SIG-M5 treated with dmso at 0.1 percent for 504 hours (cell line): ENCODE data around the gene GABBR2.

Experiments
- DNase-seq: peaks from one replicate; lab custom pipeline; 2025; ENCODE audit not compliant: unreplicated experiment; lab: John Stamatoyannopoulos, UW

Gene GABBR2

DNA sequence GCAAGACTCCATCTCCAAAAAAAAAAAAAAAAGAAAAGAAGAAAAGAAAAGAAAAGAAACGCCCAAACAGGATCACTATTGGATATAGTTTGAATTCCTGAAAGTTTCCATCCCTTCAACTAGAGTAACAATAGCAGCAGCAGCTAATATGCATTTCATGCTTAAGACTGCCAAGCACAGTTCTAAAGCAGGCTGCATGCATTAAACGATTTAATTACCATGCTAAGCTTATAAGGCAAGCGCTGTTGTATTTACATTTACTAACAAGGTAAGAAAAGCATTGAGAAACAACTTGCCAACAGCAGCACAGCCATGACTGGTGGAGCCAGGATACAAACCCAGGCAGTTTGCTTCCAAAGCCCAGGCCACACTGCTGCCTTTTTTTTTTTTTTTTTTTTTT, 466.3 kb downstream of the GABBR2 start:
- DNase-seq, result no peak

DNA sequence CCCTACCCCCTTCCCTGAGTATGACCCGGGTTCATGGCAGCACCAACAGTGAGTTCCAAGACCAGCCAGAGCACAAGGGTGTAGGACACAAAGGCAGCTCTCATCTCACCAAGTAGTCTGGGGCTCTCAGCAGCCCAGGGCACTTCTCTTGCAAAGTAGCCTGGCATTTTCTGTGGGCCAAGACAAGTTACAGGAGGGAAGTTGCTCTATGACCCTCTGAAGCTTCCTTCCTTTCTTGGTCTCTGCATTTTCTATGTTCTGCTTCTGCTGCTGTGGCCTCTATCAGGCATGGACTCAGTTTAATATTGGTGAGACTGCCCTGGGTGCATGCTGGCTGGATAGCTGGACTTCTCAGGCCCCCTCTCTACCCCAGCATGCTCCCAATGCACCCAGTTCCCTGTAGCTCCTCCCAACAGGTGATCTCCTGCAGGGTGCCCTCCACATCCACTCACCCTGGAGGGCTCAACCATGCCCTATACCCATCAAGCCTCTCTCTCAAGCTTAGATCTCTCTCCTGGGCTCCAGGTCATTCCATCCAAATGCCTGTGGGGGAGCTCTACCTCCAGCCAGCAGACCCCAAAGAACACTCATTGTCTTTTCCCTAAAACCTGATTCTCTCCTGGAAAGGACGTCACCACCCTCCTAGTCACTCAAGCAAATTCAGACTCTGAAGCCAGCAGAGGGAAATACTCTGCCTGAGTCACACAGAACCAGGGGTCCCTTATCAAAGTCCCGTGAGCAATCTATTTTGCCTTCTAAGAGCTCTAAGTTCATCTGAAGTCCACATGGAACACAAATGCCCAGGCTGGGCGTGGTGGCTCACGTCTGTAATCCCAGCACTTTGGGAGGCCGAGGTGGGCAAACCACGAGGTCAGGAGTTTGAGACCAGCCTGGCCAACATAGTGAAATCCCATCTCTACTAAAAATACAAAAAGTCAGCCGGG, 467.1 kb downstream of the GABBR2 start:
- no peak for DNase-seq

DNA sequence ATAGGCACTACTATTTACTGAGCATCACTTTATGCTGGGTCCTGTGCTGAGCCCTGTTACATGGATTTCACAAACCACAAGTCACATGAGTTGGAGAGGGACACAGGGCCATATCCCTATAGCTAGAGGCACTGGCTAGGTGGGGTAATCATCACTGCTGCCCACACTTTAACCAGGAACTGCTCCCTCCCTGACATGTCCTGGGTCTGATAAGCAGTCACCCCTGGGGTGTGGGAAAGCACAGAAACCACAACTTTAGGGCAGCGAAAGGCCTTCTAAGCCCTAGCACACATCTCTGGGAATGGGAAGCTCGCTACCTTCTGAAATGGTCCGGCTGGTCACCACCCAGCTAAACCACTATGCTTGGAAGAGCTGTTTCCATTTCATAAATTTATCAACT, 468.3 kb downstream of the GABBR2 start:
- no peak for DNase-seq
